A549 (cell line): ENCODE data around the gene TJP2. TPM values are rescaled to one million over a fixed set of nuclear protein-coding genes. Genes with fewer than 3 reads are reported as not detected.

Source experiments
- ATAC-seq, 2 experiments: fragments of 200-7000 bp in 1 of 2; fragments of >200 bp in 1 of 2; cut with Nextera tagmentation in 1 of 2; cut with Tn5 transposase in 1 of 2; 3 replicates each; pipeline versions ENCODE4 v1.8.0 to v1.9.1; 2018 to 2020; ENCODE audit warnings: mild to moderate bottlenecking in 1 of 2, moderate library complexity in 1 of 2
- CTCF ChIA-PET: fragments of 300-600 bp; sonication (Branson Sonifier 250); formaldehyde crosslinking; extraction: SDS; loops from one replicate; lab custom pipeline; 2021; ENCODE audit warnings: antibody characterized with exemption, inconsistent platforms; lab: Yijun Ruan, JAX
- POLR2A ChIA-PET: fragments of 350-600 bp; formaldehyde crosslinking; extraction: SDS; loops from one replicate; lab custom pipeline; 2021; ENCODE audit warnings: antibody characterized with exemption, inconsistent platforms; lab: Yijun Ruan, JAX
- DNase-seq, 2 experiments: peaks; one replicate each; pipeline versions ENCODE4 v3.0.0 to v3.0.0-alpha.2; 2011 to 2016; ENCODE audit warnings: low read depth in 1 of 2, low spot score in 1 of 2
- FAIRE-seq: peaks from 2 replicates; lab custom pipeline; 2011; peaks lifted over from hg19 to GRCh38; lab: Jason Lieb, UNC
- H3K27ac ChIP-seq, 2 experiments: fragments of >200 bp; sonication (Bioruptor Twin); formaldehyde crosslinking; 3 replicates each; pipeline ENCODE4 v1.5.1; 2016 to 2017
- H3K4me1 ChIP-seq: fragments of >200 bp; sonication (Bioruptor Twin); formaldehyde crosslinking; 3 replicates; pipeline ENCODE4 v1.6.1; 2016
- H3K4me2 ChIP-seq: fragments of >200 bp; sonication (Bioruptor Twin); formaldehyde crosslinking; 3 replicates; pipeline ENCODE4 v1.6.1; 2016
- H3K4me3 ChIP-seq: fragments of >200 bp; sonication (Bioruptor Twin); formaldehyde crosslinking; 3 replicates; pipeline ENCODE4 v1.5.1; 2016
- H3K9me3 ChIP-seq: fragments of >200 bp; sonication (Bioruptor Twin); formaldehyde crosslinking; 3 replicates; pipeline ENCODE4 v1.6.1; 2016
- BCL3 ChIP-seq: fragments of >200 bp; sonication (Bioruptor Twin); formaldehyde crosslinking; IDR thresholded peaks from 3 replicates; pipeline ENCODE4 v1.6.1; 2016
- CBX8 ChIP-seq: fragments of 200-600 bp; sonication (generic); IDR thresholded peaks from 2 replicates; pipeline ENCODE4 v1.6.1; 2016
- CHD2 ChIP-seq: fragments of 150-350 bp; IDR thresholded peaks from 2 replicates; pipeline ENCODE4 v1.6.1; 2014; ENCODE audit warnings: low read length; ENCODE audit not compliant: partially characterized antibody
- CHD4 ChIP-seq: fragments of 200-600 bp; sonication (generic); IDR thresholded peaks from 2 replicates; pipeline ENCODE4 v1.6.1; 2016; ENCODE audit warnings: antibody characterized with exemption, mild to moderate bottlenecking, borderline replicate concordance
- CTCF ChIP-seq: fragments of >200 bp; sonication (Bioruptor Twin); formaldehyde crosslinking; IDR thresholded peaks from 3 replicates; pipeline ENCODE4 v1.5.1; 2016
- EHF ChIP-seq: fragments of 250-450 bp; sonication (Bioruptor Pico); IDR thresholded peaks from 2 replicates; pipeline ENCODE4 v1.5.0; 2020; ENCODE audit warnings: mild to moderate bottlenecking
- ESRRA ChIP-seq: fragments of 150-350 bp; IDR thresholded peaks from 2 replicates; pipeline ENCODE4 v1.6.1; 2014; ENCODE audit warnings: mild to moderate bottlenecking, low read length, borderline replicate concordance
- FOSL2 ChIP-seq, 2 experiments: fragments of 450-650 bp in 1 of 2; fragments of >200 bp in 1 of 2; sonication (Bioruptor Twin) in 1 of 2; formaldehyde crosslinking; IDR thresholded peaks; 2 replicates each; pipeline versions ENCODE4 v1.5.0 to v1.6.1; 2016 to 2020; ENCODE audit warnings: mild to moderate bottlenecking in 1 of 2, moderate library complexity in 1 of 2
- HDAC2 ChIP-seq: fragments of 200-600 bp; sonication (generic); IDR thresholded peaks from 2 replicates; pipeline ENCODE4 v1.6.1; 2016
- HES2 ChIP-seq: fragments of >200 bp; sonication (Bioruptor Twin); formaldehyde crosslinking; IDR thresholded peaks from 2 replicates; pipeline ENCODE4 v1.6.1; 2016
- HMGXB4 ChIP-seq: fragments of 250-450 bp; sonication (Bioruptor Pico); IDR thresholded peaks from 2 replicates; pipeline ENCODE4 v1.5.0; 2021; ENCODE audit warnings: mild to moderate bottlenecking, moderate library complexity, borderline replicate concordance
- HOXB5 ChIP-seq: fragments of 250-450 bp; sonication (Bioruptor Pico); IDR thresholded peaks from 2 replicates; pipeline ENCODE4 v1.5.0; 2020; ENCODE audit warnings: mild to moderate bottlenecking, moderate library complexity
- JUNB ChIP-seq: fragments of >200 bp; sonication (Bioruptor Twin); formaldehyde crosslinking; IDR thresholded peaks from 2 replicates; pipeline ENCODE4 v1.6.1; 2016
- KDM1A ChIP-seq: fragments of 200-600 bp; sonication (generic); IDR thresholded peaks from 2 replicates; pipeline ENCODE4 v1.6.1; 2016; ENCODE audit warnings: low read depth, mild to moderate bottlenecking
- NFE2L2 ChIP-seq: fragments of 150-350 bp; conservative IDR thresholded peaks from 2 replicates; pipeline ENCODE4 v1.6.1; 2014; ENCODE audit warnings: low read length
- NR3C1 ChIP-seq: fragments of >200 bp; sonication (Bioruptor Twin); formaldehyde crosslinking; IDR thresholded peaks from 3 replicates; pipeline ENCODE4 v1.6.1; 2017
- POLR2AphosphoS2 ChIP-seq: conservative IDR thresholded peaks from 2 replicates; pipeline ENCODE4 v1.6.1; 2012; ENCODE audit warnings: low read length, improper control_type of control experiment, inconsistent platforms
- RAD21 ChIP-seq, 2 experiments: fragments of >200 bp in 1 of 2; sonication (Bioruptor Twin) in 1 of 2; formaldehyde crosslinking in 1 of 2; IDR thresholded peaks in 1 of 2; conservative IDR thresholded peaks in 1 of 2; 2 replicates in 1 of 2; 3 replicates in 1 of 2; pipeline ENCODE4 v1.6.1; 2012 to 2018; ENCODE audit warnings: inconsistent platforms in 1 of 2
- RARB ChIP-seq: fragments of 250-450 bp; sonication (Bioruptor Pico); IDR thresholded peaks from 2 replicates; pipeline ENCODE4 v1.8.0; 2021; ENCODE audit warnings: mild to moderate bottlenecking, moderate library complexity
- REST ChIP-seq: fragments of 200-600 bp; sonication (generic); IDR thresholded peaks from 2 replicates; pipeline ENCODE4 v1.6.1; 2016; ENCODE audit warnings: antibody characterized with exemption, mild to moderate bottlenecking, moderate library complexity
- RFX5 ChIP-seq: fragments of 450-650 bp; IDR thresholded peaks from 2 replicates; pipeline ENCODE4 v1.7.1; 2014; ENCODE audit warnings: antibody characterized with exemption, mild to moderate bottlenecking, moderate library complexity
- RNF2 ChIP-seq: fragments of 200-600 bp; sonication (generic); IDR thresholded peaks from 2 replicates; pipeline ENCODE4 v1.6.1; 2016; ENCODE audit warnings: low read depth, mild to moderate bottlenecking, antibody characterized with exemption, moderate library complexity, borderline replicate concordance
- SMC3 ChIP-seq: fragments of >200 bp; sonication (Bioruptor Twin); formaldehyde crosslinking; IDR thresholded peaks from 3 replicates; pipeline ENCODE4 v1.6.1; 2018; ENCODE audit warnings: inconsistent platforms
- TFCP2L1 ChIP-seq: fragments of 250-450 bp; sonication (Bioruptor Pico); IDR thresholded peaks from 2 replicates; pipeline ENCODE4 v1.5.0; 2021; ENCODE audit warnings: mild to moderate bottlenecking
- WGBS: methylation state at CpG from one replicate; pipeline ENCODE4 v1.1.6; 2017; ENCODE audit errors: missing lambda C conversion rate; 5-methylcytosine and 5-hydroxymethylcytosine counted together
- polyA plus RNA-seq, 4 experiments: library from polyadenylated mRNA; depleted of rRNA in 3 of 4; stranded (reverse); fragments of >200 nt; fragmentation: RNase III in 1 of 4; extraction: RNeasy Plus Mini Kit Qiagen cat#74134 plus additional on column Dnase treatment in 1 of 4; gene quantifications; 2 replicates in 3 of 4; 3 replicates in 1 of 4; pipeline ENCODE4 v1.2.3, GENCODE V29; 2011 to 2017

TJP2 gene
- polyA plus RNA-seq, 2 of the 4 experiments (the other 2 are of a cell fraction) = 1.7 to 3.6 TPM

- TF ChIP-seq JUNB (no peak), SMC3 (no peak), RAD21 (conservative IDR thresholded peaks at IDR 0.05 in 1 of 2, IDR thresholded peaks at IDR 0.05 in 1 of 2) (no peak), BCL3 (no peak), TFCP2L1 (CRISPR knock-in tag) (no peak), NFE2L2 (no peak), CHD4 (no peak), HDAC2 (no peak), FOSL2 (IDR thresholded peaks at IDR 0.05) (no peak), FOSL2 (CRISPR knock-in tag; IDR thresholded peaks at IDR 0.05) (no peak)
Observed at GRCh38 chr9:69260161-69260560, 86.1 kb downstream of the TJP2 start (continued).

GRCh38 chr9:69261636-69262035 lies 87.6 kb downstream of the TJP2 start:
- Histone ChIP-seq H3K4me2 (no peak overlapping the region), H3K9me3 (no peaks in the 10 kb centered on the region), H3K4me1 (no peaks in the 10 kb centered on the region), H3K4me3 (no peak overlapping the region), H3K27ac (no peak overlapping the region)
- DNase-seq (no peak), ATAC-seq (no peak), FAIRE-seq (no peak)
- WGBS = 9% methylated on average over 3 of the region's 3 CpGs
- TF ChIP-seq HOXB5 (CRISPR knock-in tag) (no peak), TFCP2L1 (CRISPR knock-in tag) (no peak), CTCF (no peak)
- POLR2A ChIA-PET = no interaction called here
- CTCF ChIA-PET = interaction anchor here (0.5 kb wide), 1 partner anchor 40 kb away, joined by 3 read pairs; no protein-coding TSS in a partner anchor

GRCh38 chr9:69264526-69264925 lies 90.4 kb downstream of the TJP2 start:
- Histone ChIP-seq H3K4me2 (no peak overlapping the region), H3K27ac (no peak overlapping the region), H3K9me3 (no peaks in the 10 kb centered on the region), H3K4me3 (no peak overlapping the region), H3K4me1 (no peaks in the 10 kb centered on the region)
- ChIA-PET POLR2A (no interaction called here), CTCF (interaction anchor here (0.6 kb wide), 1 partner anchor 604 kb away, joined by 3 read pairs; no protein-coding TSS in a partner anchor)
- no peak for DNase-seq
- TF ChIP-seq HMGXB4 (no peak), NR3C1 (no peak), RNF2 (no peak), BCL3 (no peak), REST (no peak), RFX5 (no peak), HES2 (no peak), CHD2 (no peak), RARB (CRISPR knock-in tag) (no peak), KDM1A (no peak), POLR2AphosphoS2 (no peak), EHF (CRISPR knock-in tag) (no peak), RAD21 (conservative IDR thresholded peaks at IDR 0.05 in 1 of 2, IDR thresholded peaks at IDR 0.05 in 1 of 2) (no peak), CBX8 (no peak), ESRRA (no peak)
- TF ChIP-seq, all 56 proteins: peak for 0
- 49% methylated on average over 7 of the region's 7 CpGs for WGBS
- FAIRE-seq (no peak), ATAC-seq (peak; percentile 22 to 43; a peak in 2 of 6 replicates)
